Activated naive CD4-positive, alpha-beta T cell treated with anti-CD3 and anti-CD28 coated beads, Interleukin-2, amount 50 U/mL, for 72 hours (primary cell): ENCODE results near the gene TMEM184B. TPM values are rescaled to one million over a fixed set of nuclear protein-coding genes. Genes with fewer than 3 reads are reported as not detected.
A peak's percentile ranks its signal among the peaks of the same experiment; 100 is the strongest.

Experiments used
- ATAC-seq, 2 donors: fragments of 150-1000 bp; cut with Tn5 transposase; 2 replicates each; pipeline ENCODE4 v1.10.0; 2021; ENCODE audit warnings: mild to moderate bottlenecking in 2 of 2, moderate library complexity in 2 of 2
- DNase-seq, 2 donors: peaks; one replicate each; pipeline ENCODE4 v3.0.0; 2021 to 2022; ENCODE audit warnings: low spot score in 2 of 2
- H3K27ac Mint-ChIP-seq, 2 donors: one replicate each; pipeline ENCODE4 v1.8.0; 2022; ENCODE audit warnings: mild to moderate bottlenecking in 2 of 2, mixed read lengths in 2 of 2
- H3K36me3 Mint-ChIP-seq, 2 donors: one replicate each; pipeline ENCODE4 v1.8.0; 2022; ENCODE audit warnings: mixed read lengths in 2 of 2
- H3K9me3 Mint-ChIP-seq, 2 donors: one replicate each; pipeline ENCODE4 v1.8.0; 2022; ENCODE audit warnings: mixed read lengths in 2 of 2
- total RNA-seq, 2 donors: library from RNA; stranded (reverse); gene quantifications; one replicate each; pipeline ENCODE4 v1.2.3, GENCODE V29; 2022

The TMEM184B gene
- total RNA-seq, 2 donors from 2014 or later = 21.4 to 22.0 TPM

- peak overlapping the region; percentile 90 to 91 for H3K27ac Mint-ChIP-seq
- DNase-seq (no peak), ATAC-seq (no peak)
- H3K36me3 Mint-ChIP-seq = peaks cover 0 to 14% of the 10 kb centered on the region in 2 donors
- no peaks in the 10 kb centered on the region for H3K9me3 Mint-ChIP-seq
These were observed 37.9 kb upstream of the TMEM184B start for GRCh38 chr22:38310518-38311322.

GRCh38 chr22:38309614-38310517, 37.1 kb upstream of the TMEM184B start:
- H3K27ac Mint-ChIP-seq = peak overlapping the region in 1 of 2 donors; percentile 90
- H3K36me3 Mint-ChIP-seq = peaks cover 0 to 14% of the 10 kb centered on the region in 2 donors
- ATAC-seq = no peak
- DNase-seq = no peak
- no peaks in the 10 kb centered on the region for H3K9me3 Mint-ChIP-seq

- Mint-ChIP-seq H3K27ac (peak overlapping the region; percentile 14 to 70), H3K9me3 (no peaks in the 10 kb centered on the region), H3K36me3 (peaks cover 0 to 20% of the 10 kb centered on the region in 2 donors)
- ATAC-seq (no peak), DNase-seq (no peak)
These were observed 36.1 kb upstream of the TMEM184B start for GRCh38 chr22:38308791-38309498.

DNA sequence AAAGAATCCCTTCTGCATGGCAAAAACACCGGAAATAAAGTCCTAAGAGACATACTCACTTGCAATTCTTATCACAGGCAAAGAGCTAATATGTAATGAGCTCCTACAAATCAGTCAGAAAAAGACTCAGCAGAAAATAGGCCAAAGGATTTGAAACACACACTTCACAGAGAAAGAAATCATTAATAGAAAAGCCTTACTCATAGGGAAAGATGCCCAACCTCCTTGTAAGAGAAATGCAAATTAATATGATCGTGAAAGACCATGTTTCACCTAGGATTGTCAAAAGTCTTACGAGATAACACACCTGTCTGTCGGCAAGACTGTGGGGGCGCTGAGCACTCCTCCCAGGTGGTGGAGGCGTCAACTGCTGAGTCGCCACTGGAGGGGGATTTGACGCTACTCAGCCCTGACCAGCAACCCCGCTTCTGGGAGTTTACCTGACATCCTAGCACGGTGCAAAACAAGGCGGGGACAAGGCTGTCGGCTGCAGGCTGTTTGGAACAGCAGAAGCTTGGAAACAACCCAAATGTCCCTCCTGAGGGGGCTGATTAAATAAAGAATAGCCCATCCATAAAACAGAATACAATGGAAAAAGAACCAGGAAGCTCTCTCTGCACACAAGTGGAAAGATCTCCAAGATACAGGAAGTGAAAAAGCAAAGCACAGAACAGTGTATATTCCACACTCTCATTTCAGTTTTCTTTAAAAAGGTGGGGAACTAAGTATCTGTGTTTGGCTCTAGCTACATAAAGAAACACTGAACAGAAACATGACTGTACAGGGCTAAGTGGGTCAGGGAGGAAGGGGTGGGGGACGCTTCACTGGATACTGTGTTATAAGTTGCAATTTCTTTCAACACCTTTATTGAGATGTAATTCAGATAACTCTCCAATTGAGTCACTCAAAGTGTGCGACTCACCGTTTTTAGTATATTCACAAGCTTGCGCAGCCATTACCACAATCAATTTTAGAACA, 33.0 kb upstream of the TMEM184B start:
- peak; percentile 81 to 91 for ATAC-seq
- H3K27ac Mint-ChIP-seq = peak overlapping the region; percentile 37 to 82

DNA sequence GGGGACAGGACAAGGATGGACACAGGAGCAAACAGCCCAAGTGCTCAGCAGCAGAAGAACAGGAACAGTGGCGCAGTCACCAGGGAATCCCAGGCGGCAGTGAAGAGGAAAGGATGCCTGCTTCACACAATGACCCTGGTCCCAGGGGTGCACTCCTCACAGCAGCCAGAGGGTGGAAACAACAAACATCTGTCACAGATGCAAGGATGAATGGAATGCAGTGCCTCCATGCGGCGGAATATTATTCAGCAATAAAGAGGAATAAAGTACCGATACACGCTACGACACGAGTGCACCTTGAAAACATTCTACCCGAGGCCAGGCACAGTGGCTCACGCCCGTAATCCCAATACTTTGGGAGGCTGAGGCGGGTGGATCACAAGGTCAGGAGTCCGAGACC, 31.7 kb upstream of the TMEM184B start:
- no peak for ATAC-seq
- Mint-ChIP-seq H3K9me3 (no peaks in the 10 kb centered on the region), H3K36me3 (peaks cover 0 to 15% of the 10 kb centered on the region in 2 donors), H3K27ac (peak overlapping the region in 1 of 2 donors; percentile 55)
- DNase-seq = no peak

More for the DNA sequence above, 33.0 kb upstream of the TMEM184B start:
- Mint-ChIP-seq H3K9me3 (no peaks in the 10 kb centered on the region), H3K36me3 (peaks cover 0 to 15% of the 10 kb centered on the region in 2 donors)
- DNase-seq = peak in 1 of 2 donors; percentile 41

- Mint-ChIP-seq H3K9me3 (no peaks in the 10 kb centered on the region), H3K36me3 (peaks cover 0 to 11% of the 10 kb centered on the region in 2 donors), H3K27ac (peak overlapping the region in 1 of 2 donors; percentile 92)
- ATAC-seq (no peak), DNase-seq (no peak)
These were observed 31.2 kb upstream of the TMEM184B start for GRCh38 chr22:38303974-38304373.

- H3K9me3 Mint-ChIP-seq = no peaks in the 10 kb centered on the region
- peaks cover 0 to 9% of the 10 kb centered on the region in 2 donors for H3K36me3 Mint-ChIP-seq
- ATAC-seq (no peak), DNase-seq (no peak)
- H3K27ac Mint-ChIP-seq = no peak overlapping the region
These were observed 30.1 kb upstream of the TMEM184B start for GRCh38 chr22:38302906-38303305.

DNA sequence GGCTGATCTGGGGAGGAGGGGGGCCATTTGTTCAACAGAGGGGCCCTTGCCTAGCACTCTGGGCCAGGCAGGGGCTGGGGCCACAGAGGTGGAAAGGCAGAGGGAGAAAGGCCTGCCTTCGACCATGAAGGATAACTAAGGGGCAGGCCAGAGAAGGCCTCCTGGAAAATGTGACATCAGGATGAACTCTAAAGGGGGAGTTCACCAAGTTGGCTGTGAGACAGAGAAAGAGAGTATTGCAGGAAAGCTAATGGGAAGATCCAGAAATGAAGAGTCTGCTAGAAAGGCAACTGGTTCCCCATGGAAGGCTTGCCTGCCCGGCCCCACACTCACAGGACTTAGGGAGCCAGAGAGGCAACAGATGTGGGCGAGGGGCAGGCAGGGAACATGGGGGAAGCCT, 28.1 kb upstream of the TMEM184B start:
- no peak for ATAC-seq
- Mint-ChIP-seq H3K36me3 (peaks cover 0 to 9% of the 10 kb centered on the region in 2 donors), H3K9me3 (no peaks in the 10 kb centered on the region), H3K27ac (no peak overlapping the region)
- no peak for DNase-seq

- Mint-ChIP-seq H3K27ac (peak overlapping the region in 1 of 2 donors; percentile 88), H3K9me3 (no peaks in the 10 kb centered on the region), H3K36me3 (peaks cover 0 to 9% of the 10 kb centered on the region in 2 donors)
- DNase-seq (no peak), ATAC-seq (no peak)
These were observed 27.6 kb upstream of the TMEM184B start for GRCh38 chr22:38300197-38300945.

DNA sequence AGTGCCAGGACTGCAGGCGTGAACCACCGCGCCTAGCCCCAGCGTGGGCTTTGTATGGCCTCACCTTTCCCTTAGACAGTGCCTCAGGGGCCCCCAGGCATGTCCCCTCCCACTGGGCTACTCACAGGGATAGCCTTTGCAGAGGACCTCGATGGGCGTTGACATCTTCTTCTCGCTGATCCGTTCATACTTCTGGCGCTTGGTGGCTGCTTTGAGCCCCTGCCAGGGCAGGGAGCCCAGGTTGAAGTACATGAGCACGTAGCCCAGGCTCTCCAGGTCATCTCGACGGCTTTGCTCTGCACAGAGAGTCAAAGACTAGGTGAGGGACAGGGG, 26.9 kb upstream of the TMEM184B start:
- no peak for ATAC-seq
- H3K36me3 Mint-ChIP-seq = peaks cover 0 to 9% of the 10 kb centered on the region in 2 donors
- peak overlapping the region in 1 of 2 donors; percentile 88 for H3K27ac Mint-ChIP-seq
- no peaks in the 10 kb centered on the region for H3K9me3 Mint-ChIP-seq
- no peak for DNase-seq

DNA sequence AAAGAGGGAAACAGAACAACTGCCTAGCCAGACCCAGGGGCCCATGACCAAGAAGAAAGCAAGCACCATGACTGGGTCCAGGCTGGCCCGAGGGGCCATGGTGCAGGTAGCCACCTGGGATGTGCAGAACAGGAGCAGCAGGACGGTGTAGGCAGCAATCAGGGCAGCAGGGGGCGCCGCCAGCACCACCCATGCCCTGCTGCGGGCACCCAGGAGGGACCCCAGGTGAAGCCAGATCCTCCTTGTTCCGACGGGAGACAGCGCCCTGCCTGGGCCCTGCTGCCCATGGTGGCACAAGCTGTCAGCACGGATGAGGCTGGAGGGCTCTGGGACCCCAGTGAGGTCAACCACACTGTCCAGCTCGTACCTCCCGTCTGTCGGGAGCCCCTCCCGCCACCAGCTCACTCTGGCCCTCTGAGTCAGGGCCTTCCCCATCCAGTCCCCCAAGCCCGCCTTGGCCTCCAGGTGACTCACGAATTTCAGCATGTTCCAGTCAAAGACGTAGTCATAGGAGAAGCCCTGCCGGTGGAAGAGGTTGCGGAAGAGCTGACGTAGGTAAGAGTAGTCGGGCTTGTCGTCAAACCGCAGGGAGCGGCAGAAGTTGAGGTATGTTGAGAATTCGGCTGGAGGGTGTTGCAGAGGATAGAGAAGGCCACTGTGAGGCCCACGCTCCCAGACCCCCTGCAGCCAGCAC, 25.6 kb upstream of the TMEM184B start:
- no peaks in the 10 kb centered on the region for H3K36me3 Mint-ChIP-seq

GRCh38 chr22:38296372-38296771, 23.6 kb upstream of the TMEM184B start:
- peak overlapping the region in 1 of 2 donors; percentile 49 for H3K27ac Mint-ChIP-seq

More for the DNA sequence above, 25.6 kb upstream of the TMEM184B start:
- Mint-ChIP-seq H3K9me3 (no peaks in the 10 kb centered on the region), H3K27ac (no peak overlapping the region)
- DNase-seq (peak in 1 of 2 donors; percentile 63), ATAC-seq (peak; percentile 55 to 67)

GRCh38 chr22:38295863-38296262, 23.1 kb upstream of the TMEM184B start:
- H3K9me3 Mint-ChIP-seq = no peaks in the 10 kb centered on the region
- ATAC-seq (no peak), DNase-seq (no peak)
- H3K27ac Mint-ChIP-seq = peak overlapping the region; percentile 49 to 65
- H3K36me3 Mint-ChIP-seq = no peaks in the 10 kb centered on the region

More at GRCh38 chr22:38296372-38296771, 23.6 kb upstream of the TMEM184B start:
- Mint-ChIP-seq H3K9me3 (no peaks in the 10 kb centered on the region), H3K36me3 (no peaks in the 10 kb centered on the region)
- DNase-seq = no peak
- no peak for ATAC-seq

GRCh38 chr22:38295339-38295738, 22.5 kb upstream of the TMEM184B start:
- H3K9me3 Mint-ChIP-seq = no peaks in the 10 kb centered on the region
- no peak for ATAC-seq
- H3K27ac Mint-ChIP-seq = peak overlapping the region; percentile 49 to 65
- H3K36me3 Mint-ChIP-seq = no peaks in the 10 kb centered on the region
- DNase-seq = no peak
